Mucosa of stomach (tissue), 1 donor: ENCODE measurements around the gene WASF1.

Experiments used
- H3K27me3 ChIP-seq: one replicate; pipeline ENCODE4 v1.7.0; 2013; ENCODE audit warnings: mild to moderate bottlenecking, low read length; ENCODE audit not compliant: control insufficient read depth, insufficient read depth
- H3K36me3 ChIP-seq: one replicate; pipeline ENCODE4 v1.7.0; 2013; ENCODE audit warnings: low read length; ENCODE audit not compliant: control insufficient read depth, insufficient read depth
- H3K4me1 ChIP-seq: one replicate; pipeline ENCODE4 v1.7.0; 2013; ENCODE audit warnings: mild to moderate bottlenecking, low read length; ENCODE audit not compliant: control insufficient read depth, insufficient read depth
- H3K4me3 ChIP-seq: one replicate; pipeline ENCODE4 v1.7.0; 2013; ENCODE audit warnings: low read length
- H3K9ac ChIP-seq: one replicate; pipeline ENCODE4 v1.7.0; 2013; ENCODE audit warnings: mild to moderate bottlenecking, low read length, moderate library complexity
- H3K9me3 ChIP-seq: one replicate; pipeline ENCODE4 v1.7.0; 2013; ENCODE audit warnings: mild to moderate bottlenecking, low read length, moderate library complexity; ENCODE audit not compliant: control insufficient read depth
- donor health status: Pancreatic carcinoma.

Gene WASF1

DNA sequence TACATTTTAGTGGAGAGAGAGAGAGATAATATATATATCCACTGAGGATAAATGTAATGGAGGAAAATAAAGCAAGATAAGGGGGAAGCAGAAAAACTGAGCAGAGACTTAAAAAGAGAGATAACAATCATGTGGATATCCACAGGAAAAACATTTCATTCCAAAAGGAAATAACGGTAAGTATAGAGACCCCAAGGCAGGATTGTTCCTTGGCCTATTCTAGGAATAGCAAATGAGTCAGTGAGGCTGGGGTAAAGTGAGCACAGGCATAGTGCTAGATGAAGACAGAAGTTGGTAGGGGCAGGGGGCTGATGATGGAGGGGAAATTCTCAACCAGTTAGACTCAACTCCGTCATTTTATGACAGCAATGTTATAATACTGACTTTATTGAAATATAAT, 12.0 kb upstream of the WASF1 start:
- H3K4me3 ChIP-seq: no peak overlapping the region
- H3K36me3 ChIP-seq: no peaks in the 10 kb centered on the region
- no peak overlapping the region for H3K9ac ChIP-seq
- no peaks in the 10 kb centered on the region for H3K27me3 ChIP-seq
- no peaks in the 10 kb centered on the region for H3K9me3 ChIP-seq
- no peaks in the 10 kb centered on the region for H3K4me1 ChIP-seq

DNA sequence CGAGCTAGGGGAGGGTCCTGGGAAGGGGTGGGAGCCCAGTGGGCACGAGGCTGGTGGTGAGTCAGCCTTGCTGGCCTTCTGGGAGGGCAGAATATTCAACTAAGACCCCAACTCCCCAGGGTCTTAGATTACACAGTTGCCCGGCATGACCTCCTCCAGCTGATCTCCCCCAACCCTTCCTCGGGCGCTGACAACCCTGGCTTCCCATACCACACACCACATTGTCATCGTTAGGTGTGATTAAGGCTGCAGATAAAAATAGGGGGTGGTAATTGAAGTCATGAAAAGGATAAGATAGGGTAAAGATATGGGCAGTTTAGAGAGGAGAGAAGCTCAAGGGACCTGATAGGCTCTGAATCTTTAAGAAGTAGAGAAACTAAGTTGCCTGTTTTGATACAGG, 11.3 kb upstream of the WASF1 start:
- Histone ChIP-seq H3K36me3 (no peaks in the 10 kb centered on the region), H3K9ac (no peak overlapping the region), H3K4me3 (no peak overlapping the region), H3K4me1 (no peaks in the 10 kb centered on the region), H3K9me3 (no peaks in the 10 kb centered on the region), H3K27me3 (no peaks in the 10 kb centered on the region)

DNA sequence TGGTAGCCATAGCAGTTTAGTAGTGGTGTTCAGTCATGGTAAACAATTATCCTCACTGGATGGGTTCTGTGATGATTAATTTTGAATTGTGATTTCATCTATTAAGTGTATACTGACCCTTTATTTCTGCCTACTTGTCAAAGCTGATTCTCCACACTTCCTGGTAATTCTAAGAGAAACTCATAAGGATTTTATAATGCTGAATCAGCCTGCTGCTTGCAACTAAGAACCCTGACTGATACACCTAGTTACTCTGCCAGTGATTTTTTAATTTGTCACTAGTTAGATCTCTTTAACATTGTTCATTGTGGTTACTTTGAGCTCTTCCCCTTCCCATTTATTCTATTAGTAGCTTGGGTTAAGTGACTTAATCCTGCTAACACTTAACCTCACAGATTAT, 9.3 kb upstream of the WASF1 start:
- H3K27me3 ChIP-seq: no peaks in the 10 kb centered on the region
- no peaks in the 10 kb centered on the region for H3K9me3 ChIP-seq
- no peak overlapping the region for H3K4me3 ChIP-seq
- no peaks in the 10 kb centered on the region for H3K4me1 ChIP-seq
- no peaks in the 10 kb centered on the region for H3K36me3 ChIP-seq
- H3K9ac ChIP-seq: no peak overlapping the region

DNA sequence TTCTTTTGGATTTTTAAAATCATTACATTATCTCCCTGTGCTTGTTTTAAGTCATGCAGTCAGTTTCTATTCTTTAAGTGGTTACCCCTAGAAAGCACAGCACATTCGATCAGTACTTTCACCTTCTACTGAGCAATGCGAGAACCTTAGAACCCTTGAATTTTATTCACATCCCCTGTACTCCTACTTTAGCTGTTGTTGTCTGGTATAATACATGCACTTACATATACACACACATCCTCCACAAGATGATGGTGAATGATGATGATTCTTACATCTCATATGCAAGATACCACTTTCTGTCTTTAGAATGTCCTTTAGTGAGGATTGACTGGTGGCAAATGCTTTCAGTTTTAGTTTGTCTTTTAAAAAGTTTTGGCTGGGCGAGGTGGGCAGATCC, 6.4 kb upstream of the WASF1 start:
- no peaks in the 10 kb centered on the region for H3K9me3 ChIP-seq
- H3K4me3 ChIP-seq: no peak overlapping the region
- no peaks in the 10 kb centered on the region for H3K27me3 ChIP-seq
- H3K9ac ChIP-seq: no peak overlapping the region
- H3K4me1 ChIP-seq: peaks cover 15% of the 10 kb centered on the region
- H3K36me3 ChIP-seq: no peaks in the 10 kb centered on the region

DNA sequence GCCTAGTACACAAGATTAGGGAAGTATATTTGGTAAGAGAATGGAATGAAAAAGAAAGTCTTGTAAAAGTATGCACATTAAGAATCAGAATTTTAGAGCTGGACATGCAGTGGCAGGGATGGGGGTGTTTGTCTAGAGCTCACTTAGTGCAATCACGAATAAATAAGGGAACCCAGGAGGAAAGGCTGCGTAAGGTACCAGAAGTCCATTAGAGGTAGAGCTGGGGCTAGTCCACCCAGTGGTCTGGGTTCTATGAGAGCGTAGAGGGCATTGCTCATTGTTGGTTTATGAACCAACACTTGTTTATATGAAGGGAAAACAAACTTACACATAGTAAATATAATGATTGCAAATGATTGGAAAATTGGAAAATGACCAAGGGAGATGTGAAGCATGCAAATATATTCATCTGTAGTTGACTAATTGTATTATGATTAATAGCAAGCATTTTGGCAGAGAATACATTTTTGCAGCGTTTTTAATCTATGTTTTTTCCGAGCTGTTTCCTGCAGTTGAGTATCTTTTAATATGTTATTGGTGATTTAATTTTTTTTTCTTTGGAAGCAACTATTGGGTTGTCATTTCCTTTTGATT, 3.9 kb upstream of the WASF1 start:
- Histone ChIP-seq H3K4me1 (peaks cover 15% of the 10 kb centered on the region), H3K9ac (no peak overlapping the region), H3K9me3 (no peaks in the 10 kb centered on the region), H3K4me3 (no peak overlapping the region), H3K36me3 (no peaks in the 10 kb centered on the region), H3K27me3 (no peaks in the 10 kb centered on the region)

DNA sequence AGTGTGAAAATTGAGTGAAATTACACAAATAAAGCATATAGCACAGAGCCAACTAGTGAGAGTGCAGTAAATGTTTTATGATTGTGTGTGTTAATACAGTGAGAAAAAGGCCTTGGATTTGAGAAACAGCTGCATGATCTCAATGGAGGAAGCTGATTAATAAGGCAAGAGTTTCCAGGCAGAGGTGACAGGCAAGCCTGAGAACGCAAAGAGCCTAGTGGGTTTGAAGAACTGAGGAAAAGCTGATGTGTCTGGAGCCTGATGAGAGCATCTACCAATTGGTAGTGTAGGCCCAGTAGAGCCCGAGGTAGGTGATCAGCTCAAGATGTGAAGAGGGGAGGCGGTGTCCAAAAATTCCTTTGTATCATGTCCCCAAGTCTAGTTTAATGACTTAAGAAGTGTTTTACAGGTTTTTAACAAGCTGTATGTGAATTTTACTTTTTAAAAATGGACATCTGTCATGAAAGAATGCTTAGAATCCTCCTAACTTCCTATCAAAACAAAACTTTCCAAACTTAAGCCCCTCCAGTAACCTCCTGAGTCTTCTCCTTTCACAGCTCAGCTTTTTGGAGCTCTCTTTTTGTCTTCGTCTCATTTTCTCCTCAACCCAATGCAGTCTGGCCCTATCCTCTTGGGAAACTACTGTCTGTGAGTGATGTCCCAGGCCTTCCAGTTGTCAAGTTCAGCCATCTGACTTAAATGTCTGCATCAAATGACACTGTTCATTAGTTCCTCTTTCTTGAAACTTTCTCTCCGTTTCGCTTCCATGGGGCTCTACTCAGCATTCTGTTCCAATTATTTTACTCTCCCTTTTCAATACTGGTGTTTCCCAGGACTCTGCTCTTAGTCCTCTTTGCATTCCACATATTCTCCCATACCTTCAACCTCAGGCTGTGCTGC, 1.9 kb upstream of the WASF1 start:
- Histone ChIP-seq H3K9me3 (no peaks in the 10 kb centered on the region), H3K9ac (peak overlapping the region; percentile 70), H3K36me3 (no peaks in the 10 kb centered on the region), H3K4me3 (peak overlapping the region; percentile 89), H3K27me3 (no peaks in the 10 kb centered on the region), H3K4me1 (peaks cover 15% of the 10 kb centered on the region)

DNA sequence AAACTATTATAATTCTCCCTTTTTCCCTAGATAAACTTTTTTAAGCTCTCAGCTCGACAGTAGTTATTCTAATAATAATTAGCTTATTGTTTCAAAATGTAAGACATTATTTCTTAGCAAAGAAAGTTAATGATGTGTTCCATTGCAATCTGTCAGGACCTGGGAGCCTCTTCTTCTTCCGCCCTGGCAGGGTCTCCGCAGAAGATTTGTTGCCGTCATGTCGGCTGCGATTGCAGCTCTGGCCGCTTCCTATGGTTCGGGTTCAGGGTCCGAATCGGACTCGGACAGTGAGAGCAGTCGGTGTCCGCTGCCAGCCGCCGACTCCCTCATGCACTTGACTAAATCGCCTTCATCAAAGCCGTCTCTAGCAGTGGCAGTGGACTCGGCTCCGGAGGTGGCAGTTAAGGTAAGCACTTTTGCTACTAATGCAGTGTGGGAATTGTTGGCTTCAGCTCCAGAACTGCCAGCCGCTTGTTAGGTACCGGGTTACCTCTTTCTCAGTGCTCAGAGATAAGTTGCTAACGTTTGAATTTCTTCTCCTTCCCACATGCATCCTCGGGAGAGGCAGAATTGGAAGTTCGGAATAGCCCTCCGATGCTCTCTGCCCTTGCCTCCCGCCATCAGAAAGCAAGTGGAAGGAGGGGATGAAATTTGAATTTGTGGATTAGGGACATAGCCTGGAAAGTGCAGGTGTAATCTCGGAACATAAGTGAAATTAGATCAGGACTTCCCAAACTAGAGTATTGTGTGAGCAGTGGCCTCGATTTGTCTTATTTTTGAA, 948 bp upstream of the WASF1 start, which contains the start of gene CDC40:
Gene CDC40, plus strand, starts transcription at position 200 of the 781 bp plus-strand sequence. Its CDS starts 18 bp downstream, at position 218.
- Histone ChIP-seq H3K36me3 (no peaks in the 10 kb centered on the region), H3K9ac (peak within 1 kb of the TSS; percentile 70), H3K27me3 (no peaks in the 10 kb centered on the region), H3K4me3 (peak within 1 kb of the TSS; percentile 89), H3K9me3 (no peaks in the 10 kb centered on the region), H3K4me1 (peaks cover 15% of the 10 kb centered on the region)

DNA sequence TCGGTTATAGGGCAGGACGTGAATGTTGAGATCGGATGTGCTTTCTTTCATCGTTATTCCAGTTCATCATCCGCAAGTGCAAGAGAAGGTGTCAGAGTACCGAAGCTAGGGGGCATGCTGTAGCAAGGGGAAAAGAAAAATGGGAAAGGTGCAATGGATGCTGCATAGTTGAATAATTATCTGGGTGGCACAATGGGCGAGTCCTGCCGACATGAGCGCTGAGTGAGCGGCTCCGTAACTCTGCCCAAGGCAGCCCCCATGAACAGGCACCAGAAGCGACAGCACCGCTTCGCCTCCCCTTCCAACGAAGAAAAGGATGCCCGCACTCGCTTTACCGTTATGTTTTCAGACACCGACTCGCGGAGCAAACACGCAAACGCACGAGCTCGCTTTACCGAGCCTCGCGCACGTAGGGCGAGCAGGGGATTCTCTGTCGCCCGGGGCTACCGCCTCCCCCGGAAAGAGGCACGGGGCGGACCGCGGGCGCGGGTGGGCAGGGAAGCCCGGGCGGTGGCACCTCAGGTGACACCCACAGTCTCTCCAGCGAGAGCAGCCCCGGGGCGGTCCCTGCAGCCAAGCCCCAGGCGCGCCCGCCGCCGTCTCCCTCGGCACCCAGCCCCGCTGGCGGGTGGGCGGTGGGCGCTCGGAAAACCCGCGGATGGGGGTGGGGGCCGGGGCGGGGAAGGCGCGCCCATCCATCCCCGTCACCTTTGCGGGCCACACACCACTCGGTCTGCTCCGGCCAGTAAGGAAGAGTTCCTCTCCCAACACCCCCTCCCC, 654 bp downstream of the WASF1 start:
- Histone ChIP-seq H3K27me3 (no peaks in the 10 kb centered on the region), H3K9ac (no peak overlapping the region), H3K4me3 (peak overlapping the region; percentile 89), H3K9me3 (no peaks in the 10 kb centered on the region), H3K4me1 (peaks cover 15% of the 10 kb centered on the region), H3K36me3 (no peaks in the 10 kb centered on the region)

DNA sequence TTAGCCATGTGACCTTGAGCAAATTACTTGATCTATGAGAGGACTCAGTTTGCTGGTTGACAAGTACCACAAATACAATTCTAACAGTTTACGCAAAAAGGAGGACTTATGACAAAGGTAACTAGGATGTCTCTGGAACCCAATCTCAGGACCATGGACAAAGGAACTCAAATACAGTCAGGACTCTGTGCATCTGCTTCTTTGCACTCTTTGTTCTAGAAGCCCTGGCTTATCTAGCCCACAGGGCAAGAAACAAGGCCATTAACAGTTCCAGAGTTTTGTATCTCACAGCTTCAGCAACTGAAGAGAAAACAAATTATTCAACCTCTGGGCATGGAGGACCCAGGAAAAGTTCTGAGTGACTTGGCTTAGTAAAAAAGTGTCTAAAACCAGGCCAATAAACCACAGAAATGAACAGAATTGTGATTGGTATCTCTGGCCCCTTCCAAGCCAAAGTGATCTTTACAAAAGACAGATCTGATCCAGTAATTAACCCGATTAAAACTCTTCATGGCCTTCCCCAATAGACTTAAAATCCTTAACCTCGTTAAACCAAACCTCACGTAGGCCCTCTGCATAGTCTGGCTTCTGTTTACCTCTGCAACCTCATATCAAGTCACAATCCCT, 5.9 kb downstream of the WASF1 start:
- H3K4me1 ChIP-seq: no peaks in the 10 kb centered on the region
- H3K9me3 ChIP-seq: no peaks in the 10 kb centered on the region
- H3K9ac ChIP-seq: no peak overlapping the region
- H3K4me3 ChIP-seq: no peak overlapping the region
- no peaks in the 10 kb centered on the region for H3K36me3 ChIP-seq
- no peaks in the 10 kb centered on the region for H3K27me3 ChIP-seq

DNA sequence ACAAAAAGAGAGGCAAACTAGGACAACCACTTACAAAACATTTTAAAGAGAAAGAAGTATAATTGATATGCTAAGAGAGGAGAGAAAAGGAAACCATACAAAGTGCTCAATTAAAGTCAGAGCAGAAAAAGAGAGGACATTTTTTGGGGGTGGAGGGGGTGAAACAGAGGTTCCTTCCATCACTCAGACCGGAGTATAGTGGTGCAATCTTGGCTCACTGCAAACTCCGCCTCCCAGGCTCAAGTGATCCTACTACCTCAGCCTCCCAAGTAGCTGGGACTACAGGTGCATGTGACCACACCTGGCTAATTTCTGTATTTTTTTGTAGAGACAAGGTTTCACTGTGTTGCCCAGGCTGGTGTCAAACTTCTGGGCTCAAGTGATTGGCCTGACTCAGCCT, 9.4 kb downstream of the WASF1 start:
- H3K27me3 ChIP-seq: no peaks in the 10 kb centered on the region
- no peaks in the 10 kb centered on the region for H3K9me3 ChIP-seq
- no peaks in the 10 kb centered on the region for H3K4me1 ChIP-seq
- H3K9ac ChIP-seq: no peak overlapping the region
- no peaks in the 10 kb centered on the region for H3K36me3 ChIP-seq
- no peak overlapping the region for H3K4me3 ChIP-seq

DNA sequence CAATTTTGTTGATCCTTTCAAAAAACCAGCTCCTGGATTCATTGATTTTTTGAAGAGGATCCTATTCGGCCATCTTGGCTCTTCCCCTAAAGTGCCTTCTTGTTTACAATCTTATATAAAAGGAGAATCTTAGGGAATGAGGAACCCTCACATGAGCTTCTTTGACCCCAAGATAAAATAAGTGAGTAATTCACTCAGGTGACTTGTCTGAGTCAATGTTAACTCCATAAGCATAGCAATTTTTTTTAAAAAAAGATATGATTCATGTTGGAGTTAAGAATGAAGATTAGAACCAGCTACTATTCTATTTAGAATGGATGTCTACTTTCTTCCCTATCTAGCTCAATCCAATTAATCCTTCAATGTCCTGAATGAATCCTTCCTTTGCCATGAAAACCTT, 21.0 kb downstream of the WASF1 start:
- no peaks in the 10 kb centered on the region for H3K9me3 ChIP-seq
- no peak overlapping the region for H3K4me3 ChIP-seq
- H3K27me3 ChIP-seq: no peaks in the 10 kb centered on the region
- no peaks in the 10 kb centered on the region for H3K36me3 ChIP-seq
- no peak overlapping the region for H3K9ac ChIP-seq
- H3K4me1 ChIP-seq: no peaks in the 10 kb centered on the region
